K562 (cell line): ENCODE data around the gene DCPS. TPM values are rescaled to one million over a fixed set of nuclear protein-coding genes. Genes with fewer than 3 reads are reported as not detected.

Experiments
- CREM ChIP-seq: IDR thresholded peaks from 2 replicates; pipeline ENCODE4 v1.6.1; 2014; ENCODE audit warnings: antibody characterized with exemption, low read depth
- E2F1 ChIP-seq: sonication (generic); formaldehyde crosslinking; IDR thresholded peaks from 2 replicates; pipeline ENCODE4 v1.8.1; 2023; ENCODE audit warnings: mild to moderate bottlenecking, missing genetic modification reagents, moderate library complexity
- E2F8 ChIP-seq: fragments of 450-650 bp; IDR thresholded peaks from 2 replicates; pipeline ENCODE4 v1.7.1; 2018; ENCODE audit warnings: mild to moderate bottlenecking, low read depth; ENCODE audit not compliant: partially characterized antibody
- HMBOX1 ChIP-seq: sonication (generic); IDR thresholded peaks from 2 replicates; pipeline ENCODE4 v1.6.1; 2016
- KDM4B ChIP-seq, 2 experiments: fragments of 450-650 bp in 1 of 2; sonication (generic) in 1 of 2; IDR thresholded peaks; 2 replicates each; pipeline ENCODE4 v1.6.1; 2016 to 2017; ENCODE audit warnings: borderline replicate concordance in 2 of 2, antibody characterized with exemption in 1 of 2, low read depth in 1 of 2, mild to moderate bottlenecking in 1 of 2
- L3MBTL2 ChIP-seq: fragments of 450-650 bp; IDR thresholded peaks from 2 replicates; pipeline ENCODE4 v1.6.1; 2016; ENCODE audit warnings: mild to moderate bottlenecking, moderate library complexity
- NEUROD1 ChIP-seq: fragments of 150-350 bp; IDR thresholded peaks from 2 replicates; pipeline ENCODE4 v1.6.1; 2014; ENCODE audit warnings: borderline replicate concordance, low read length, low read depth; ENCODE audit not compliant: partially characterized antibody
- PCBP1 ChIP-seq: fragments of 200-400 bp; formaldehyde crosslinking; IDR thresholded peaks from 2 replicates; pipeline ENCODE4 v1.6.1; 2018; ENCODE audit warnings: mild to moderate bottlenecking, low read depth, low read length; ENCODE audit not compliant: poor library complexity, severe bottlenecking
- RBM39 ChIP-seq: fragments of 200-400 bp; formaldehyde crosslinking; optimal IDR thresholded peaks from 2 replicates; pipeline ENCODE3; 2018; ENCODE audit warnings: low read depth, low read length
- SAFB2 ChIP-seq: fragments of 200-400 bp; formaldehyde crosslinking; IDR thresholded peaks from 2 replicates; pipeline ENCODE4 v1.6.1; 2018; ENCODE audit warnings: borderline replicate concordance, low read length, low read depth, moderate library complexity; ENCODE audit not compliant: severe bottlenecking
- SIX5 ChIP-seq, 2 experiments: IDR thresholded peaks; 2 replicates each; pipeline ENCODE4 v1.6.1; 2011; ENCODE audit warnings: low read length in 2 of 2, borderline replicate concordance in 1 of 2, low read depth in 1 of 2, mild to moderate bottlenecking in 1 of 2, moderate library complexity in 1 of 2; ENCODE audit not compliant: insufficient read depth in 1 of 2
- TEAD4 ChIP-seq, 2 experiments: sonication (generic) in 1 of 2; formaldehyde crosslinking in 1 of 2; IDR thresholded peaks; 2 replicates each; pipeline versions ENCODE4 v1.6.1 to v1.8.0; 2012 to 2022; ENCODE audit warnings: borderline replicate concordance in 1 of 2, inconsistent platforms in 1 of 2, low read length in 1 of 2, mild to moderate bottlenecking in 1 of 2, missing genetic modification reagents in 1 of 2
- ZFP1 ChIP-seq: fragments of 450-650 bp; formaldehyde crosslinking; IDR thresholded peaks from 2 replicates; pipeline ENCODE4 v1.4.0; 2020; ENCODE audit warnings: mild to moderate bottlenecking, mixed read lengths
- ZFX ChIP-seq: sonication (generic); formaldehyde crosslinking; IDR thresholded peaks from 2 replicates; pipeline ENCODE4 v1.8.0; 2022; ENCODE audit warnings: mild to moderate bottlenecking, missing genetic modification reagents, moderate library complexity
- ZNF551 ChIP-seq: fragments of 250-450 bp; sonication (Bioruptor Pico); IDR thresholded peaks from 2 replicates; pipeline ENCODE4 v1.5.0; 2021; ENCODE audit warnings: mild to moderate bottlenecking, moderate library complexity
- ZNF639 ChIP-seq, 2 experiments: fragments of 200-800 bp in 1 of 2; sonication (Bioruptor generic) in 1 of 2; sonication (generic) in 1 of 2; formaldehyde crosslinking in 1 of 2; IDR thresholded peaks in 1 of 2; conservative IDR thresholded peaks in 1 of 2; 2 replicates each; pipeline versions ENCODE4 v1.5.0 to v1.6.1; 2016 to 2020; ENCODE audit warnings: missing compliant biosample characterization in 1 of 2, missing genetic modification characterization in 1 of 2, missing genetic modification reagents in 1 of 2
- polyA plus RNA-seq, 8 experiments: library from polyadenylated mRNA; depleted of rRNA in 4 of 8; stranded (reverse) in 5 of 8; unstranded in 3 of 8; fragments of >200 nt; fragmentation: Nextera tagmentation in 2 of 8; fragmentation: Illumina TruSeq in 1 of 8; extraction: Ambion mirVana in 2 of 8; extraction: Trizol in 1 of 8; gene quantifications; 2 replicates each; pipeline versions ENCODE4 v1.2.1 to v1.2.3, GENCODE V29; 2011 to 2014; ENCODE audit warnings: inconsistent platforms in 1 of 8, missing spikeins in 1 of 8
- total RNA-seq, 7 experiments: library from RNA; depleted of rRNA in 6 of 7; stranded (reverse); fragments of >200 nt in 6 of 7; fragmentation: Illumina TruSeq in 2 of 7; extraction: Trizol in 2 of 7; gene quantifications; 2 replicates each; pipeline versions ENCODE4 v1.2.1 to v1.2.3, GENCODE V29; 2011 to 2021; ENCODE audit warnings: low replicate concordance in 1 of 7
- TF ChIP-seq, protein P1 (sequence below): sonication (generic); formaldehyde crosslinking; IDR thresholded peaks from 2 replicates; pipeline ENCODE4 v1.8.0; 2022; ENCODE audit warnings: missing genetic modification reagents, mild to moderate bottlenecking, moderate library complexity, borderline replicate concordance

Gene DCPS
- total and polyA plus RNA-seq, 9 of the 15 experiments (the other 6 are each of a cell fraction or from before 2014, with no cell fraction given), result 8.7 to 38.1 (median 17.9) TPM

- TF ChIP-seq ZNF639 (CRISPR knock-in tag; conservative IDR thresholded peaks at IDR 0.05 in 1 of 2, IDR thresholded peaks at IDR 0.05 in 1 of 2), result peak in 1 of 2 experiments; percentile 85; a peak in 2 of 4 replicates
- TF ChIP-seq TEAD4 (IDR thresholded peaks at IDR 0.05; ENCODE audit: low read length), result 0 out of 2 replicates have a peak, but pooled peaks have one; percentile 37
- TF ChIP-seq TEAD4 (CRISPR knock-in tag; IDR thresholded peaks at IDR 0.05; ENCODE audit: borderline replicate concordance), result no peak
- TF ChIP-seq ZFP1 (CRISPR knock-in tag), result no peak
- peak in 1 of 2 experiments; percentile 91; a peak in 2 of 4 replicates for TF ChIP-seq KDM4B (IDR thresholded peaks at IDR 0.05; ENCODE audit: borderline replicate concordance in 2 of 2, low read depth in 1 of 2)
- no peak for TF ChIP-seq ZNF551 (CRISPR knock-in tag)
- peak in 1 of 2 experiments; percentile 3; a peak in 1 of 4 replicates for TF ChIP-seq SIX5 (IDR thresholded peaks at IDR 0.05; ENCODE audit: borderline replicate concordance in 1 of 2, insufficient read depth in 1 of 2, low read depth in 1 of 2, low read length in 2 of 2)
- TF ChIP-seq ZFX, result peak; percentile 75
- no peak for TF ChIP-seq HMBOX1
- no peak for TF ChIP-seq SAFB2
- TF ChIP-seq NEUROD1, result peak; percentile 74
- TF ChIP-seq L3MBTL2, result peak; percentile 28; the same call in 1 of the 2 replicates
- peak; percentile 92 for TF ChIP-seq PCBP1
- TF ChIP-seq, protein P1, sequence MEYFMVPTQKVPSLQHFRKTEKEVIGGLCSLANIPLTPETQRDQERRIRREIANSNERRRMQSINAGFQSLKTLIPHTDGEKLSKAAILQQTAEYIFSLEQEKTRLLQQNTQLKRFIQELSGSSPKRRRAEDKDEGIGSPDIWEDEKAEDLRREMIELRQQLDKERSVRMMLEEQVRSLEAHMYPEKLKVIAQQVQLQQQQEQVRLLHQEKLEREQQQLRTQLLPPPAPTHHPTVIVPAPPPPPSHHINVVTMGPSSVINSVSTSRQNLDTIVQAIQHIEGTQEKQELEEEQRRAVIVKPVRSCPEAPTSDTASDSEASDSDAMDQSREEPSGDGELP, result peak; percentile 74; the same call in 1 of the 2 replicates
- peak; percentile 98 for TF ChIP-seq CREM
- TF ChIP-seq E2F1 (CRISPR knock-in tag), result peak; percentile 90
- no peak for TF ChIP-seq RBM39
- TF ChIP-seq E2F8, result peak; percentile 94
Observed at GRCh38 chr11:126268708-126269579, 34.9 kb upstream of the DCPS start, which contains the start of the genes FOXRED1 and SRPRA (continued).
